Liver (tissue), 9 donors: ENCODE results near the gene RTN4. TPM values are rescaled to one million over a fixed set of nuclear protein-coding genes. Genes with fewer than 3 reads are reported as not detected.

Experiments
- DNase-seq: peaks from one replicate; pipeline ENCODE4 v3.0.0-alpha.2; 2017; ENCODE audit warnings: low spot score
- H3K27ac ChIP-seq, 2 donors: one replicate each; pipeline ENCODE4 v1.7.0; 2013; ENCODE audit warnings: inconsistent platforms in 2 of 2, low read length in 2 of 2, control low read depth in 1 of 2, low read depth in 1 of 2, mild to moderate bottlenecking in 1 of 2
- H3K27me3 ChIP-seq, 4 donors: one replicate each; pipeline versions ENCODE4 v1.6.1 to v1.7.0; 2013; ENCODE audit warnings: low read length in 3 of 4, inconsistent platforms in 1 of 4, mild to moderate bottlenecking in 1 of 4, moderate library complexity in 1 of 4; ENCODE audit not compliant: control insufficient read depth in 4 of 4, insufficient read depth in 4 of 4
- H3K36me3 ChIP-seq, 4 donors: one replicate each; pipeline versions ENCODE4 v1.6.1 to v1.7.0; 2013; ENCODE audit warnings: low read length in 3 of 4, mild to moderate bottlenecking in 3 of 4, low read depth in 1 of 4, moderate library complexity in 1 of 4; ENCODE audit not compliant: control insufficient read depth in 4 of 4, insufficient read depth in 3 of 4
- H3K4me1 ChIP-seq, 4 donors: one replicate each; pipeline versions ENCODE4 v1.6.1 to v1.7.0; 2013; ENCODE audit warnings: low read length in 3 of 4, mild to moderate bottlenecking in 3 of 4, moderate library complexity in 1 of 4; ENCODE audit not compliant: control insufficient read depth in 4 of 4, insufficient read depth in 4 of 4
- H3K4me3 ChIP-seq, 3 donors: one replicate each; pipeline versions ENCODE4 v1.6.1 to v1.7.0; 2013; ENCODE audit warnings: low read length in 3 of 3, control low read depth in 1 of 3, low read depth in 1 of 3, mild to moderate bottlenecking in 1 of 3
- H3K9ac ChIP-seq, 2 donors: one replicate each; pipeline ENCODE4 v1.7.0; 2013; ENCODE audit warnings: low read length in 2 of 2, mild to moderate bottlenecking in 2 of 2, moderate library complexity in 2 of 2, control low read depth in 1 of 2, low read depth in 1 of 2
- H3K9me3 ChIP-seq, 4 donors: one replicate each; pipeline versions ENCODE4 v1.6.1 to v1.7.0; 2013; ENCODE audit warnings: low read length in 3 of 4; ENCODE audit not compliant: control insufficient read depth in 4 of 4
- ATF3 ChIP-seq: IDR thresholded peaks from 2 replicates; pipeline ENCODE4 v1.6.1; 2016; ENCODE audit warnings: antibody characterized with exemption
- EGR1 ChIP-seq, 2 donors: IDR thresholded peaks; 2 replicates each; pipeline ENCODE4 v1.6.1; 2016 to 2018; ENCODE audit warnings: antibody characterized with exemption in 2 of 2, low read depth in 2 of 2
- FOXA1 ChIP-seq: IDR thresholded peaks from 2 replicates; pipeline ENCODE4 v1.6.1; 2016; ENCODE audit warnings: antibody characterized with exemption
- FOXA2 ChIP-seq: IDR thresholded peaks from 2 replicates; pipeline ENCODE4 v1.6.1; 2016; ENCODE audit warnings: antibody characterized with exemption
- GABPA ChIP-seq, 2 donors: IDR thresholded peaks in 1 of 2; conservative IDR thresholded peaks in 1 of 2; 2 replicates each; pipeline ENCODE4 v1.6.1; 2016; ENCODE audit warnings: antibody characterized with exemption in 2 of 2, mild to moderate bottlenecking in 1 of 2, moderate library complexity in 1 of 2
- HNF4A ChIP-seq, 2 donors: conservative IDR thresholded peaks; 2 replicates each; pipeline ENCODE4 v1.6.1; 2016; ENCODE audit warnings: antibody characterized with exemption in 2 of 2, mild to moderate bottlenecking in 2 of 2
- HNF4G ChIP-seq: IDR thresholded peaks from 2 replicates; pipeline ENCODE4 v1.6.1; 2016; ENCODE audit warnings: antibody characterized with exemption
- JUND ChIP-seq, 2 donors: IDR thresholded peaks; 2 replicates each; pipeline ENCODE4 v1.6.1; 2016; ENCODE audit warnings: antibody characterized with exemption in 2 of 2
- NR2F2 ChIP-seq: IDR thresholded peaks from 2 replicates; pipeline ENCODE4 v1.6.1; 2016; ENCODE audit warnings: antibody characterized with exemption
- RAD21 ChIP-seq, 2 donors: IDR thresholded peaks; 2 replicates each; pipeline ENCODE4 v1.6.1; 2016; ENCODE audit warnings: antibody characterized with exemption in 2 of 2, mild to moderate bottlenecking in 2 of 2
- REST ChIP-seq: IDR thresholded peaks from 2 replicates; pipeline ENCODE4 v1.6.1; 2016; ENCODE audit warnings: antibody characterized with exemption, mild to moderate bottlenecking
- RXRA ChIP-seq, 2 donors: IDR thresholded peaks; 2 replicates each; pipeline ENCODE4 v1.6.1; 2017 to 2018; ENCODE audit warnings: antibody characterized with exemption in 2 of 2, mild to moderate bottlenecking in 1 of 2
- TAF1 ChIP-seq: conservative IDR thresholded peaks from 2 replicates; pipeline ENCODE4 v1.6.1; 2016; ENCODE audit warnings: antibody characterized with exemption, mild to moderate bottlenecking
- YY1 ChIP-seq: IDR thresholded peaks from 2 replicates; pipeline ENCODE4 v1.6.1; 2016; ENCODE audit warnings: antibody characterized with exemption, mild to moderate bottlenecking
- WGBS: extraction: QIAGEN DNeasy Blood & Tissue Kit; methylation state at CpG from one replicate; pipeline ENCODE4 v1.1.7; 2013; 5-methylcytosine and 5-hydroxymethylcytosine counted together
- polyA plus RNA-seq, 2 donors: library from polyadenylated mRNA; stranded (reverse) in 1 of 2; unstranded in 1 of 2; fragments of 200-250 nt in 1 of 2; fragments of >200 nt in 1 of 2; fragmentation: Nextera tagmentation in 1 of 2; extraction: Ambion mirVana in 1 of 2; gene quantifications; one replicate each; pipeline versions ENCODE4 v1.2.1 to v1.2.3, GENCODE V29; 2013 to 2015
- total RNA-seq, 2 donors: library from RNA; depleted of rRNA; stranded (reverse); fragments of >200 nt; gene quantifications; one replicate each; pipeline ENCODE4 v1.2.3, GENCODE V29; 2014
- TF ChIP-seq, protein P1 (sequence below): IDR thresholded peaks from 2 replicates; pipeline ENCODE4 v1.6.1; 2016; ENCODE audit warnings: antibody characterized with exemption
- TF ChIP-seq, protein P2 (sequence below): IDR thresholded peaks from 2 replicates; pipeline ENCODE4 v1.6.1; 2016; ENCODE audit warnings: antibody characterized with exemption
- TF ChIP-seq, protein P3 (sequence below): fragments of 150-350 bp; IDR thresholded peaks from 2 replicates; pipeline ENCODE4 v1.5.1; 2017; ENCODE audit warnings: improper control_type of control experiment, low read depth, low read length; ENCODE audit not compliant: missing input control
- donor health status: healthy.
- donor health status: healthy.
- donor health status: healthy.
- donor health status: healthy.
- donor health status: healthy.

The RTN4 gene
- total and polyA plus RNA-seq, 4 donors = 73.5 to 348 (median 151) TPM

DNA sequence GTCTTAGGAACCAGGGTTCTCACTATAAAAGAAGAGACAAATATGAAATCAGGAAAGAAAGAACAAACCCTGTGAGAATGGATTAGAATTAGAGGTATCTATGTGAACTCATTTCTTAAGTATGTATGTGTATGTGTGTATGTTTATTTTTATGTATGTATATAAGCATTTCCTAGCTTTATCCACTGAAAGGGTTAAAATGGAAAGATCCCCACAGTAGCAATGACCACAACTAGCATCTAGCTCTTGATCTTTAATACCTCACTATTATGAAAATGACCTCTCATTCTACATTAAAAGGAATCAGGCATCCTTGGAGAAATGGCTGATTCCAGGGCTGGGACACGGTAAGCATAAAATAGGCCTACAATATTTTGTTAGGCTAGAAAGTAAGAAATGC lies 31.6 kb downstream of the RTN4 start:
- H3K9ac ChIP-seq = no peak overlapping the region
- WGBS = 97% methylated on average over 1 of the region's 1 CpG
- no peaks in the 10 kb centered on the region for H3K27me3 ChIP-seq
- H3K9me3 ChIP-seq = no peaks in the 10 kb centered on the region
- DNase-seq = no peak
- TF ChIP-seq, protein P1, sequence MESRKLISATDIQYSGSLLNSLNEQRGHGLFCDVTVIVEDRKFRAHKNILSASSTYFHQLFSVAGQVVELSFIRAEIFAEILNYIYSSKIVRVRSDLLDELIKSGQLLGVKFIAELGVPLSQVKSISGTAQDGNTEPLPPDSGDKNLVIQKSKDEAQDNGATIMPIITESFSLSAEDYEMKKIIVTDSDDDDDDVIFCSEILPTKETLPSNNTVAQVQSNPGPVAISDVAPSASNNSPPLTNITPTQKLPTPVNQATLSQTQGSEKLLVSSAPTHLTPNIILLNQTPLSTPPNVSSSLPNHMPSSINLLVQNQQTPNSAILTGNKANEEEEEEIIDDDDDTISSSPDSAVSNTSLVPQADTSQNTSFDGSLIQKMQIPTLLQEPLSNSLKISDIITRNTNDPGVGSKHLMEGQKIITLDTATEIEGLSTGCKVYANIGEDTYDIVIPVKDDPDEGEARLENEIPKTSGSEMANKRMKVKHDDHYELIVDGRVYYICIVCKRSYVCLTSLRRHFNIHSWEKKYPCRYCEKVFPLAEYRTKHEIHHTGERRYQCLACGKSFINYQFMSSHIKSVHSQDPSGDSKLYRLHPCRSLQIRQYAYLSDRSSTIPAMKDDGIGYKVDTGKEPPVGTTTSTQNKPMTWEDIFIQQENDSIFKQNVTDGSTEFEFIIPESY = no peak
- TF ChIP-seq FOXA2 = no peak
- no peak for TF ChIP-seq RXRA (IDR thresholded peaks at IDR 0.05)
- no peak for TF ChIP-seq REST
- no peak for TF ChIP-seq JUND (IDR thresholded peaks at IDR 0.05)
- no peak for TF ChIP-seq NR2F2
- TF ChIP-seq HNF4G = no peak
- no peak for TF ChIP-seq RAD21 (IDR thresholded peaks at IDR 0.05)
- no peak for TF ChIP-seq TAF1
- no peak for TF ChIP-seq EGR1 (IDR thresholded peaks at IDR 0.05; ENCODE audit: low read depth in 2 of 2)
- TF ChIP-seq, protein P2, sequence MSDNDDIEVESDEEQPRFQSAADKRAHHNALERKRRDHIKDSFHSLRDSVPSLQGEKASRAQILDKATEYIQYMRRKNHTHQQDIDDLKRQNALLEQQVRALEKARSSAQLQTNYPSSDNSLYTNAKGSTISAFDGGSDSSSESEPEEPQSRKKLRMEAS = no peak
- TF ChIP-seq ATF3 = no peak
- no peaks in the 10 kb centered on the region for H3K36me3 ChIP-seq
- no peak overlapping the region for H3K4me3 ChIP-seq
- H3K27ac ChIP-seq = no peak overlapping the region
- peaks cover 3 to 5% (median 4%) of the 10 kb centered on the region in 4 donors for H3K4me1 ChIP-seq

- DNase-seq = no peak
- Histone ChIP-seq H3K4me1 (peaks cover 3 to 13% (median 10%) of the 10 kb centered on the region in 4 donors), H3K9ac (no peak overlapping the region), H3K27me3 (no peaks in the 10 kb centered on the region), H3K27ac (no peak overlapping the region), H3K4me3 (no peak overlapping the region), H3K9me3 (no peaks in the 10 kb centered on the region), H3K36me3 (no peaks in the 10 kb centered on the region)
- 50% methylated on average over 3 of the region's 3 CpGs for WGBS
- TF ChIP-seq RAD21 (IDR thresholded peaks at IDR 0.05) = no peak
- no peak for TF ChIP-seq JUND (IDR thresholded peaks at IDR 0.05)
- no peak for TF ChIP-seq FOXA2
- TF ChIP-seq REST = no peak
- TF ChIP-seq, protein P3, sequence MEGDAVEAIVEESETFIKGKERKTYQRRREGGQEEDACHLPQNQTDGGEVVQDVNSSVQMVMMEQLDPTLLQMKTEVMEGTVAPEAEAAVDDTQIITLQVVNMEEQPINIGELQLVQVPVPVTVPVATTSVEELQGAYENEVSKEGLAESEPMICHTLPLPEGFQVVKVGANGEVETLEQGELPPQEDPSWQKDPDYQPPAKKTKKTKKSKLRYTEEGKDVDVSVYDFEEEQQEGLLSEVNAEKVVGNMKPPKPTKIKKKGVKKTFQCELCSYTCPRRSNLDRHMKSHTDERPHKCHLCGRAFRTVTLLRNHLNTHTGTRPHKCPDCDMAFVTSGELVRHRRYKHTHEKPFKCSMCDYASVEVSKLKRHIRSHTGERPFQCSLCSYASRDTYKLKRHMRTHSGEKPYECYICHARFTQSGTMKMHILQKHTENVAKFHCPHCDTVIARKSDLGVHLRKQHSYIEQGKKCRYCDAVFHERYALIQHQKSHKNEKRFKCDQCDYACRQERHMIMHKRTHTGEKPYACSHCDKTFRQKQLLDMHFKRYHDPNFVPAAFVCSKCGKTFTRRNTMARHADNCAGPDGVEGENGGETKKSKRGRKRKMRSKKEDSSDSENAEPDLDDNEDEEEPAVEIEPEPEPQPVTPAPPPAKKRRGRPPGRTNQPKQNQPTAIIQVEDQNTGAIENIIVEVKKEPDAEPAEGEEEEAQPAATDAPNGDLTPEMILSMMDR = no peak
- TF ChIP-seq HNF4A (conservative IDR thresholded peaks at IDR 0.05) = no peak
- TF ChIP-seq, protein P1 = no peak
- no peak for TF ChIP-seq EGR1 (IDR thresholded peaks at IDR 0.05; ENCODE audit: low read depth in 2 of 2)
- no peak for TF ChIP-seq HNF4G
- TF ChIP-seq TAF1 = no peak
- TF ChIP-seq RXRA (IDR thresholded peaks at IDR 0.05) = no peak
- no peak for TF ChIP-seq ATF3
- no peak for TF ChIP-seq YY1
- TF ChIP-seq NR2F2 = no peak
- no peak for TF ChIP-seq FOXA1
- TF ChIP-seq, protein P2 = no peak
- TF ChIP-seq GABPA (IDR thresholded peaks at IDR 0.05 in 1 of 2, conservative IDR thresholded peaks at IDR 0.05 in 1 of 2) = no peak
Observed at GRCh38 chr2:55017880-55018279, 32.4 kb downstream of the RTN4 start.
